GM12892 (cell line): ENCODE measurements around the gene SERPINE1.

Source experiments
- POLR2A ChIP-seq: IDR thresholded peaks from 2 replicates; pipeline ENCODE4 v1.6.1; 2011; ENCODE audit warnings: low read depth, low read length, control low read depth
- POLR2AphosphoS5 ChIP-seq: IDR thresholded peaks from 2 replicates; pipeline ENCODE4 v1.6.1; 2011; ENCODE audit warnings: low read depth, low read length, control low read depth
- TAF1 ChIP-seq: IDR thresholded peaks from 2 replicates; pipeline ENCODE4 v1.6.1; 2011; ENCODE audit warnings: low read depth, mild to moderate bottlenecking, control low read depth, low read length, borderline replicate concordance

GRCh38 chr7:101169838-101170551 lies 43.1 kb downstream of the SERPINE1 start:
- TF ChIP-seq POLR2A (no peak), POLR2AphosphoS5 (no peak), TAF1 (no peak)
